HG02610 (cell line): Measurements from ENCODE around the gene POLD2.

Experiments used
- ATAC-seq: cut with Tn5 transposase; IDR thresholded peaks from one replicate; pipeline ENCODE4 v1.9.1; 2021; ENCODE audit warnings: mild to moderate bottlenecking, moderate library complexity; ENCODE audit not compliant: unreplicated experiment

Gene POLD2

GRCh38 chr7:44114586-44115310 is 8.6 kb downstream of the POLD2 start:
- no peak for ATAC-seq

GRCh38 chr7:44113764-44114354 is 9.5 kb downstream of the POLD2 start:
- ATAC-seq = no peak

- ATAC-seq = no peak
Observed at GRCh38 chr7:44112997-44113763, 10.2 kb downstream of the POLD2 start.

GRCh38 chr7:44112231-44112996 is 10.9 kb downstream of the POLD2 start:
- no peak for ATAC-seq

GRCh38 chr7:44111761-44112160 is 11.6 kb downstream of the POLD2 start:
- ATAC-seq = no peak

- no peak for ATAC-seq
Observed at GRCh38 chr7:44110719-44111635, 12.4 kb downstream of the POLD2 start.

GRCh38 chr7:44109991-44110390 is 13.4 kb downstream of the POLD2 start:
- ATAC-seq = no peak

- ATAC-seq = no peak
Observed at GRCh38 chr7:44108768-44109750, 14.3 kb downstream of the POLD2 start.

- ATAC-seq = no peak
Observed at GRCh38 chr7:44107961-44108767, 15.2 kb downstream of the POLD2 start.

- ATAC-seq = no peak
Observed at GRCh38 chr7:44107116-44107960, 16.0 kb downstream of the POLD2 start.

- ATAC-seq = no peak
Observed at GRCh38 chr7:44106311-44107065, 16.9 kb downstream of the POLD2 start.

GRCh38 chr7:44105832-44106231 is 17.5 kb downstream of the POLD2 start:
- ATAC-seq = no peak

- no peak for ATAC-seq
Observed at GRCh38 chr7:44104860-44105771, 18.2 kb downstream of the POLD2 start.

- ATAC-seq = no peak
Observed at GRCh38 chr7:44103923-44104859, 19.2 kb downstream of the POLD2 start, which contains the start of gene AEBP1. TSS of gene AEBP1 (plus strand) at chr7:44104345. CDS start at chr7:44104666, 321 bp downstream.
